ENCODE data around the gene CLDN24.

Gene CLDN24

GRCh38 chr4:183321079-183321478 lies 1.1 kb downstream of the CLDN24 start:
- DNase-seq (ENCODE audit: low read depth in 2 of 2), result no peak

- DNase-seq (ENCODE audit: low read depth in 2 of 2), result no peak
These were observed 1.8 kb downstream of the CLDN24 start, which contains the start of gene CLDN22 for GRCh38 chr4:183320211-183321059. TSS of gene CLDN22 (minus strand) at chr4:183320276. CDS start at chr4:183320218, 58 bp downstream.

- no peak for DNase-seq (ENCODE audit: low read depth in 2 of 2)
These were observed 3.6 kb downstream of the CLDN24 start for GRCh38 chr4:183318656-183319055.

- no peak for DNase-seq (ENCODE audit: low read depth in 2 of 2)
These were observed 7.4 kb downstream of the CLDN24 start for GRCh38 chr4:183314806-183315205.

- DNase-seq (ENCODE audit: low read depth in 2 of 2), result no peak
These were observed 7.9 kb downstream of the CLDN24 start for GRCh38 chr4:183314336-183314735.

- DNase-seq (ENCODE audit: low read depth in 2 of 2), result no peak
These were observed 9.4 kb downstream of the CLDN24 start for GRCh38 chr4:183312841-183313240.

- no peak for DNase-seq (ENCODE audit: low read depth in 2 of 2)
These were observed 15.4 kb downstream of the CLDN24 start for GRCh38 chr4:183306811-183307210.

- no peak for DNase-seq (ENCODE audit: low read depth in 2 of 2)
These were observed 17.7 kb downstream of the CLDN24 start for GRCh38 chr4:183304538-183304937.

GRCh38 chr4:183304067-183304466 lies 18.2 kb downstream of the CLDN24 start:
- no peak for DNase-seq (ENCODE audit: low read depth in 2 of 2)

GRCh38 chr4:183303301-183303700 lies 18.9 kb downstream of the CLDN24 start:
- DNase-seq (ENCODE audit: low read depth in 2 of 2), result no peak

GRCh38 chr4:183300655-183301054 lies 21.6 kb downstream of the CLDN24 start:
- no peak for DNase-seq (ENCODE audit: low read depth in 2 of 2)

- DNase-seq (ENCODE audit: low read depth in 2 of 2), result no peak
These were observed 22.2 kb downstream of the CLDN24 start for GRCh38 chr4:183300070-183300469.

- no peak for DNase-seq (ENCODE audit: low read depth in 2 of 2)
These were observed 22.8 kb downstream of the CLDN24 start for GRCh38 chr4:183299464-183299863.

- DNase-seq (ENCODE audit: low read depth in 2 of 2), result no peak
These were observed 24.6 kb downstream of the CLDN24 start for GRCh38 chr4:183297675-183298074.

GRCh38 chr4:183295711-183296110 lies 26.5 kb downstream of the CLDN24 start:
- no peak for DNase-seq (ENCODE audit: low read depth in 2 of 2)

GRCh38 chr4:183291070-183291469 lies 31.2 kb downstream of the CLDN24 start:
- DNase-seq (ENCODE audit: low read depth in 2 of 2), result no peak

GRCh38 chr4:183289688-183290087 lies 32.5 kb downstream of the CLDN24 start:
- DNase-seq (ENCODE audit: low read depth in 2 of 2), result no peak

GRCh38 chr4:183288955-183289354 lies 33.3 kb downstream of the CLDN24 start:
- no peak for DNase-seq (ENCODE audit: low read depth in 2 of 2)

- DNase-seq (ENCODE audit: low read depth in 2 of 2), result no peak
These were observed 34.5 kb downstream of the CLDN24 start for GRCh38 chr4:183287677-183288076.

GRCh38 chr4:183287309-183287659 lies 34.9 kb downstream of the CLDN24 start:
- DNase-seq (ENCODE audit: low read depth in 2 of 2), result no peak

- DNase-seq (ENCODE audit: low read depth in 2 of 2), result no peak
These were observed 35.5 kb downstream of the CLDN24 start for GRCh38 chr4:183286590-183287308.

GRCh38 chr4:183285886-183286285 lies 36.3 kb downstream of the CLDN24 start:
- no peak for DNase-seq (ENCODE audit: low read depth in 2 of 2)

- no peak for DNase-seq (ENCODE audit: low read depth in 2 of 2)
These were observed 37.3 kb downstream of the CLDN24 start for GRCh38 chr4:183284965-183285364.
